ENCODE measurements around the gene PTCH1. TPM values are rescaled to one million over a fixed set of nuclear protein-coding genes. Genes with fewer than 3 reads are reported as not detected.

PTCH1 gene
- total and polyA plus RNA-seq, 2 donors from 2014 or later: 2.6 to 37.2 TPM

DNA sequence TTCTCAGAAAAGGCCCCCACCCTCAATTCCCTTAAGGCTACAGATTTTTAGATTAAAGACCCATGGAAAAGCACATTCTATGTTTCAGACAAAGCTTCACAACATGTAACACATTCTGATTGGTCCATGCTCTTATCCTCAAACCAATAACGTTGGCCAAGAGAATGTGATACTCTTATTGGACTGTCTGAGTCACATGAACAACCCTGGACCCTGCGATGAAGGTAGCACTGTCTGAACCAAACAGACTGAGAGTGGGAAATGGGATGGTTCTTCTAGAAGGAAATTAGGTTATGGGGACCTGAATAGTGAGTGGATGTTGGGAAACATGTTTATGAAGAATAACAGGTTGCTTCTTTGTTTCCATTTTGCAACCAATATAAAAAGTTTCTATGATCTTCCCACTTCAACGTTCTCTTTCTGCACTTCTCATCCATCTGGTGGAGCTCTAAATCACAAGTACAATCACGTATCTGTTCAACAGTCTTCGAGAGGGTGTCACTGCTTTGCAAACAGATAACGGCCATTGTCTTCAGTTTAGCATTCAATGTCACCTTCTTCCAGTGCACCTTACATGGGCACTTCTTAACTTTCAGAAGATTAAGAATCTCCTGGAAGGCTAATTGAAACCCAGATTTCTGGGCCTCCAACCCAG, 81.6 kb downstream of the PTCH1 start:
- H3K4me1 ChIP-seq (ENCODE audit: control insufficient read depth in 2 of 3, insufficient read depth in 2 of 3, low read depth in 1 of 3, low read length in 3 of 3): no peaks in the 10 kb centered on the region
- H3K27me3 ChIP-seq (ENCODE audit: control insufficient read depth, insufficient read depth, low read length): no peaks in the 10 kb centered on the region
- intact Hi-C loops (cut with DNase I): no loop called here
- FAIRE-seq (no peak), DNase-seq (no peak)
- TF ChIP-seq CTCF (IDR thresholded peaks at IDR 0.05; ENCODE audit: borderline replicate concordance, extremely low read depth, insufficient read depth): no peak
- H3K4me3 ChIP-seq (ENCODE audit: low read length in 3 of 3): no peak overlapping the region
- no peaks in the 10 kb centered on the region for H3K9me3 ChIP-seq (ENCODE audit: control insufficient read depth in 2 of 3, insufficient read depth in 1 of 3, low read length in 3 of 3)
- H3K27ac ChIP-seq (ENCODE audit: low read depth in 2 of 2, low read length in 2 of 2): no peak overlapping the region
- no peaks in the 10 kb centered on the region for H3K36me3 ChIP-seq (ENCODE audit: control insufficient read depth in 2 of 3, insufficient read depth in 3 of 3, low read length in 3 of 3)
- H3K9ac ChIP-seq (ENCODE audit: low read length in 3 of 3): no peak overlapping the region

- Histone ChIP-seq H3K36me3 (ENCODE audit: control insufficient read depth in 2 of 3, insufficient read depth in 3 of 3, low read length in 3 of 3) (no peaks in the 10 kb centered on the region), H3K9ac (ENCODE audit: low read length in 3 of 3) (no peak overlapping the region), H3K4me3 (ENCODE audit: low read length in 3 of 3) (no peak overlapping the region), H3K4me1 (ENCODE audit: control insufficient read depth in 2 of 3, insufficient read depth in 2 of 3, low read depth in 1 of 3, low read length in 3 of 3) (no peaks in the 10 kb centered on the region), H3K9me3 (ENCODE audit: control insufficient read depth in 2 of 3, insufficient read depth in 1 of 3, low read length in 3 of 3) (no peaks in the 10 kb centered on the region), H3K27me3 (ENCODE audit: control insufficient read depth, insufficient read depth, low read length) (no peaks in the 10 kb centered on the region), H3K27ac (ENCODE audit: low read depth in 2 of 2, low read length in 2 of 2) (no peak overlapping the region)
- no peak for FAIRE-seq
- intact Hi-C loops (cut with DNase I): no loop called here
- no peak for TF ChIP-seq CTCF (IDR thresholded peaks at IDR 0.05; ENCODE audit: borderline replicate concordance, extremely low read depth, insufficient read depth)
- no peak for DNase-seq
Measured at GRCh38 chr9:95434116-95435073, 82.4 kb downstream of the PTCH1 start.

DNA sequence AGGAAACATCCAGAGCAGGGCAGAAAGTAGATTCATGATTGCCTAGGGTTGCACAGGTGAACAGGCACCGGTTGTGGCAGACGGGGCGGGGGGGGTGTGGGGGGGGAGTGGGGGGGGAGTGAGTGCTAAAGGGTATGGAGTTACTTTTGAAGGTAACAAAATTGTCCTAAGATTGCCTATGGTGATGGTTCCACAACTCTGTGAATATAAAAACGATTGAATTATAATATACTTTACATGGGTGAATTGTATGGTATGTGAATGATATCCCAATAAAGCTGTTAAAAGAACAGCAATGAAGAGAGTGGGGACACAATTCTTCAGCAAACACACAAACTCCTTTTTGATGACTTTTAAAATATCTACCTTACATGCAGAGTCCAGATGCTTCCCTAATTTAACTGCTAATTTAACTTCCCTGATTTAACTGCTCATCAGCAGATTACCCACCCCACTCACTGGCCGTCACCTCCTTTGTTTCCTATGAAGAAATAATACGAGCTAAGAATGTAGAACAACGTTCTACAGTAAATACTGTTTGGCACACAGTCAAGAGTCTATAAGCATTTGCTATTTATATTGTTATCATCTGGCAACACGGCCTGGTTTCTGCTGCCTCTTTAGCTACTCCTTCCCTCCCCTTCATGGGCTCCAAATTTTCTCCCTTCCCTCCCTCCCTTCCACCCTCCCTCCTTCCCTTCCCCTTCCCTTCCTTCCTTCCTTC, 83.5 kb downstream of the PTCH1 start:
- no peak for DNase-seq

More for the DNA sequence above, 83.5 kb downstream of the PTCH1 start:
- Histone ChIP-seq H3K27ac (ENCODE audit: low read depth in 2 of 2, low read length in 2 of 2) (no peak overlapping the region), H3K9ac (ENCODE audit: low read length in 3 of 3) (no peak overlapping the region), H3K4me3 (ENCODE audit: low read length in 3 of 3) (no peak overlapping the region), H3K4me1 (ENCODE audit: control insufficient read depth in 2 of 3, insufficient read depth in 2 of 3, low read depth in 1 of 3, low read length in 3 of 3) (no peaks in the 10 kb centered on the region), H3K36me3 (ENCODE audit: control insufficient read depth in 2 of 3, insufficient read depth in 3 of 3, low read length in 3 of 3) (no peaks in the 10 kb centered on the region), H3K9me3 (ENCODE audit: control insufficient read depth in 2 of 3, insufficient read depth in 1 of 3, low read length in 3 of 3) (no peaks in the 10 kb centered on the region), H3K27me3 (ENCODE audit: control insufficient read depth, insufficient read depth, low read length) (no peaks in the 10 kb centered on the region)
- no peak for FAIRE-seq
- intact Hi-C loops (cut with DNase I): no loop called here
- no peak for TF ChIP-seq CTCF (IDR thresholded peaks at IDR 0.05; ENCODE audit: borderline replicate concordance, extremely low read depth, insufficient read depth)

All from kidney (tissue), 14 donors.